ENCODE measurements around the gene DSTN.

DNA sequence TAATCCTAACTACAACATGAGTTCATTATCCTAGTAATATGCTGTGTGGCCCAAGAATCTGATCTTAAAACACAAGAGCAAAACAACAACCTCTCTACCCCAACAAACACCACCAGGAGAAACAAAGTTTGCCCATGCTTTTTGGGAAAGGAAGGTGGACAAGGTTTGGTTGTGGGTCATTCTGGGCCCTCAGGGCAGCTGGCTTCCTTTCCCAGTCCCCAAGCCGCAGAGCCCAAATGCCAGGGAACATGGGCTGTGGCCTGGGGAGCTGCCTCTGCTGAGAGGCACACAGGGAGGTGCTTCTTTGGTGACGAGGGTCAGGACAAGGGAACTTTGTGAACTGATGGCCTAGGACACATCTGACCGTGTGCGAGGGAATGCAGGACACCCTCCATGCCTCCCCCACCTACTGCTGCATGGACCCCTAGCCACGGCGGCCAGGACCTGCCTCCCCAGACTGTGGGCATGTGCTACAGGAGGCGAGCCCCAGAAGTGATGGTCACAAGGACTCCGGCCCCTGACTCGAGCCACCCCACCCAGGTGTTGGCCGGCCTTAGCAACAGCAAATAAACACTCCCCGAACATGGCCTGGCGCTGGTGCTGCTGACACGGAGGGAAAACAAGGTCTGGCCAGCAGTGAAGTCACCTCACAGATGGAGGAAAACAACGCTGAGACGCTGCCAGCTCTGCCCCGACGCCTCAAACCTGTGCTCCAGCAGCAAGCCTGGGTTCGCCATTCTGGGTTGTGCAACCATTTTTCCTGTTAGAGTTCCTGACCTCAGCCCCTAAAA lies 56.5 kb downstream of the DSTN start:
- TF ChIP-seq CTCF (conservative IDR thresholded peaks at IDR 0.05) (no peak), ZFX (IDR thresholded peaks at IDR 0.05) (no peak)
